NOMO-1 (cell line): ENCODE data around the gene CPNE5.

Source experiments
- DNase-seq, 2 experiments: peaks; one replicate each; lab custom pipeline; 2025; ENCODE audit not compliant: unreplicated experiment in 2 of 2; lab: John Stamatoyannopoulos, UW

Gene CPNE5

DNA sequence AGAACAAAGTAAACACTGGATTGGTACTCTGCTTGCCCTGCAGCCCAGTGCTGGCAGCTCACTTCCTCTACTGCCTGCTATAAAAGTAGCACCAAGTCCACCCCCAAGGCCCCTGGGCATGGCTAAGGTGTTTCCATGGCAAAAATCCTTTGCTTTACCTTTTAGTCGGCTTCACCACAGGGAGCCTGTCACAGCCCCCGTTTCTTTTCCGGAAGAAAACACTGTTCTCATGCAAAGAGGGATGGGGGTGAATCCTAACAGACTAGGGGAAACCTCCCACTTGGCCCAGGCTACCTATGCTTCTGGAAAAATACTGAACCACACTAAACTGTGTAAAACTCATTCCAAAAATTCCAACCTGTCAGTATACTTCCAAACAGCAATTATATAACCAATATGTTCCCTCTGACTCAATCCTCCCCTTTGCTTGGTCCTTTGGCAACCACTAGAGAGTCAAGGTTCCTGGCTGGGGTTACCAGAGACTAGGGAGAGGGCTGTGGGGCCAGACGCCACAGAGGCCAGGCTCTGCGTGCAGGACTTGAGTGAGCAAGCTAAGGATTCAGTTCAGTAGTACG, 19.2 kb upstream of the CPNE5 start:
- DNase-seq: no peak

DNA sequence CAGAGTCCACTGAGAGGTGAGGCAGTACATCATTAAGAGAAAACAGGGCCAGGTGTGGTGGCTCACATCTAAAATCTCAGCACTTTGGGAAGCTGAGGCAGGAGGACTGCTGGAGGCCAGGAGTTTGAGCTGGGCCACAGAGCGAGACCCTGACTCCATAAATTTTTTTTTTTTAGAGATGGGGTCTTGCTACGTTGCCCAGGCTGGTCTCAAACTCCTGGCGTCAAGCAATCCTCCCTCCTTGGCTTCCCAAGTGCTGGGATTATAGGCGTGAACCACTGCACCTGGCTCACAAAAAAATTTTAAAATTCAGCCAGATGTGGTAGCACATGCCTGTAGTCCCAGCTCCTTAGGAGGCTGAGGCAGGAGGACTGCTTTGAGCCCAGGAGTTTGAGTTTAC, 18.1 kb upstream of the CPNE5 start:
- no peak for DNase-seq

DNA sequence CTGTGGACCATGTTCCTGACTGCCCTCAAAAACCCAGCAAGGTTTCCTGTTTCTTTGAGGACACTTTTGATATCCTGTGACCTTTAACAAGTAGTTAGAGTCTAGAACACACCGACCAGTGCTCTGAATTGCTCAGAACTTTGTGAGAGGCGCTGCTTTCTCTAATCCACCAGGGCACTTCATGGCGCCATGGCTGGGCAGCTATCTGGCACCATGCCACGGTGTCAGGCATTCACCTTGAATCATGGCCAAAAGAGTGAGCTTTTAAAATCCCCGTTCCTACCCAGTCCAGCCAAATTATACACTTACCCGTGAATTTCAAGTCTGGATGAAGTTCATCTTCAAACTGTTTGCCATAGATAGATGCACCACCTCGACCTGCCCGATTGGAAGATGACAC, 17.0 kb upstream of the CPNE5 start:
- no peak for DNase-seq

GRCh38 chr6:36855750-36856149, 16.5 kb upstream of the CPNE5 start:
- no peak for DNase-seq

- peak; percentile 54 to 96 for DNase-seq
These were observed 14.1 kb upstream of the CPNE5 start for GRCh38 chr6:36853325-36853724.

DNA sequence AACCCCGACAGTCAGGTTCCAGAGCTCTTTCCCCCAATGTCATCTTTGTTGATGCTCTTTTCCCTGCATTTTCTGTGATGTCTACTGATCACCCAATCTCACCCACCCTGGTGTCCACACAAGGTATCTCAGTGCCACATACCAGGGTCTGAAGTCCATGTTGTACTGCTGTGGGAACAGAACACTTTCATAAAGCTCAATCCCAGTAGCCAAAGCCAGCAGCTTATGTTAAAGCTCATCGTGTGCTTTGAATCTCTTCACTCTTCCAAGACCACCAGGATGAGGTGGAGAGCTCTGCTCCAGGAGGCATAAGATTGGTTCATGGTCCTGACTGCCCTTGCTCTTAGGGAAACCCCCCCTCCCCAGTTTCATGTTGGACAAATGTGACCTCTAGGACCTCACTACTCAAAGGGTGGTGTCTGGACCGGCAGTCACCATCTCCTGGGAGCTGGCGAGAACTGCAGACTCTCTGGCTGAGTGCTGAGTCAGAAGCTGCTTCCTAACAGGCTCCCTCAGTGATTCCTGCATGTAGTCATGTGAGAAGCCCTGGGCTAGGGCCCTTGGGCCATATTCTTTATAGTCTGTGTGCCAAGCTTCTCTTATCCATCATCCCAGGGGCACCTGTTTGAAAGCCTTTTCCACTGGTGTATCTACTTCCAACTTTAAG, 13.4 kb upstream of the CPNE5 start:
- no peak for DNase-seq

GRCh38 chr6:36851626-36852025, 12.4 kb upstream of the CPNE5 start:
- DNase-seq: peak; percentile 83 to 87

GRCh38 chr6:36851149-36851614, 11.9 kb upstream of the CPNE5 start:
- peak; percentile 40 to 63 for DNase-seq

- DNase-seq: peak; percentile 20 to 48
These were observed 10.8 kb upstream of the CPNE5 start for GRCh38 chr6:36850021-36850420.

GRCh38 chr6:36848658-36849441, 9.6 kb upstream of the CPNE5 start:
- DNase-seq: no peak

GRCh38 chr6:36847991-36848390, 8.7 kb upstream of the CPNE5 start:
- DNase-seq: no peak

DNA sequence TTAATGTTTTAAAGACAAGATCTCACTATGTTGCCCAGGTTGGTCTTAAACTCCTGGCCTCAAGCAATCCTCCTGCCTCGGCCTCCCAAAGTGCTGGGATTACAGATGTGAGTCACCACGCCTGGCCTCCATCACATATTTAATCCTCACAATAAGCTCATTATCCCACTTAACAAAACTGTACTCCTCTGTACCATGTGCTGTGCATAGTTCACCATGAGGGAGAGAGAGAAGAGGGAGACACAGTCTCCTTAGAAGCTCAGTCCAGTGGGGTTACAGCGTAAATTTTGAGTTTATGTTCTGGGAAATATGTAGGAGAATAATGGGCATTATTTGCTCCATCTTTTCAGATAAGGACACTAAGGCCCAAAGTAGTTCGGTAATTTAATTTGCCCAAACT, 7.9 kb upstream of the CPNE5 start:
- DNase-seq: no peak

- DNase-seq: no peak
These were observed 6.0 kb upstream of the CPNE5 start for GRCh38 chr6:36845233-36845632.

DNA sequence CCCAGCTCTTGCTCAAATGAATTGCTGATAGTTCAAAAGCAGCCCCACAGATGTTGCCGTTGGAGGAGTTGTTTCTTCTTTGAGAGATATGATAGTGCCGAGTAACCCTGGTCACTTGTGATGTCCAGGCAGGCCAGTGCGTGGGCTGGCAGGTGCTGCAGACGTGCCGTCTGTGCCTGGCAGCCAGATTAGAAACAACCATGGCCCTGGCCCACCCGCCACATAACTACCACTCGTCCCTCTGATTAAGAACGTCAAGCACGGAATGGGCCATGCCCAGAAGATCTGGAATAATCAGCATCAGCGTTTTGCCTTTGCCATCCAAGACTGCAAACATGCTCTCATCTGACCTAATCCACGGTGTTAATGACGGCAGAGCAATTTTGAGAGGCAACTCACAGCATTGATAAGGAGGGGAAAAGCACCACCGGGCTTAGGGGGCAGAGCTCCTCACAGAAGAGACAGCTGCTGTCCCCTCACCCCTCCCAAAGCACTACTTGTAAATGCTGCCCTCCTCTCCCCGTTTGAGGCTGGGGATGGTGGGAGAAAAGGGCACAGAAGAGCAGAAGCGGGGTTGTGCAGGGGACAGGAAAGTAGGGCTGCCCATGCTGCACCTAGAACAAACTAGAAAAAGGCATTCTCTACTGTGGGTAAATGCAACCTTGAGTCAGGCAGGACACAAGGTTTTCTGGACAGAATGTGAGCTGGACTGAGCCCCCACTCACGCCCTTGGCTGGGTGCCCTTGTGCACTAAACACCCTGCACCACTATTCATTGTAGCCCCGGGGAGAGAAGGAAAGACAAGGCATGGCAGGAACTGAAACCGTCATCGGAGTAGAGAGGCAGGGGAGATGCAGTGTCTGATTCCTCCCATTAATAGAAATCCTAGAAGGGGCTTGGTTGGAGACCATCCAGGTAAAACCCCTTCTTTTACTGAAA, 5.3 kb upstream of the CPNE5 start:
- DNase-seq: no peak

DNA sequence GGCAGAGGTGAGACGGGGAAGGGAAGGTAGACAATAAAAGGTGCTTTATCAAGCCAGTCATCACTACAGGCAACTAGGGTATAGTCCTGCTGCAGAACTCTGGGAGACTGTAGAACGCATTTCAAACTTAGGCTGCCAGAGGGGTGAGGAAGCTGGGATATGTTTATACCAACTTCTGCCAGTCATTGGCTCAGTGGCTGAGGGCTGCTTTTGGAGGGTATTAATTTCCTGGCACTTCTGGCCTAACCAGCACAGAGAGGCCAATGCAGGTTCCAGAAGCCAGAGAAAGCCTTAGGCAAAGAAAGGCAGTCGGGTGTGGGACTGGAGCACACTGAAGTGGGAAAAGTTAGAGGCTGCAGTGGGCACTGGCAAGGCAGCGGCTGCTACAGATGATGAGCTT, 3.9 kb upstream of the CPNE5 start:
- DNase-seq: no peak

DNA sequence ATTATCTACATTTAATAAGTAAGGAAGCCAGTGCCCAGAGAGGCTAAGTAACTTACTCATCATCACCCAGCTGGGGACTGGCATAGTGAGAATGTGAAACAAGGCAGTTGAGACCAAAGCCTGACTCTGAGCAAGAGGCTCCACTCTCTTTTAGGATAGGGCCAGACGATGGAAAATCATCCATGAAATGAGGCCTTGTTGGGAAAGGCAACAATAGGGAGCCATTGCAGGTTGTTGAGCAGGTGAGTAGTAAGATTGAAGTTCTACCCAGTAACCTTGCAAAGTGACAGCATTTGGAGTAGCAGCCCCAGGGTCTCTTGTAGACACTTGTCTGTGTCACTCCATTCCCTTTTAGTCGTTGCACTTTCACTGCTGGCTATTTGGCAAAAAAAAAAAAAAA, 2.5 kb upstream of the CPNE5 start:
- no peak for DNase-seq

DNA sequence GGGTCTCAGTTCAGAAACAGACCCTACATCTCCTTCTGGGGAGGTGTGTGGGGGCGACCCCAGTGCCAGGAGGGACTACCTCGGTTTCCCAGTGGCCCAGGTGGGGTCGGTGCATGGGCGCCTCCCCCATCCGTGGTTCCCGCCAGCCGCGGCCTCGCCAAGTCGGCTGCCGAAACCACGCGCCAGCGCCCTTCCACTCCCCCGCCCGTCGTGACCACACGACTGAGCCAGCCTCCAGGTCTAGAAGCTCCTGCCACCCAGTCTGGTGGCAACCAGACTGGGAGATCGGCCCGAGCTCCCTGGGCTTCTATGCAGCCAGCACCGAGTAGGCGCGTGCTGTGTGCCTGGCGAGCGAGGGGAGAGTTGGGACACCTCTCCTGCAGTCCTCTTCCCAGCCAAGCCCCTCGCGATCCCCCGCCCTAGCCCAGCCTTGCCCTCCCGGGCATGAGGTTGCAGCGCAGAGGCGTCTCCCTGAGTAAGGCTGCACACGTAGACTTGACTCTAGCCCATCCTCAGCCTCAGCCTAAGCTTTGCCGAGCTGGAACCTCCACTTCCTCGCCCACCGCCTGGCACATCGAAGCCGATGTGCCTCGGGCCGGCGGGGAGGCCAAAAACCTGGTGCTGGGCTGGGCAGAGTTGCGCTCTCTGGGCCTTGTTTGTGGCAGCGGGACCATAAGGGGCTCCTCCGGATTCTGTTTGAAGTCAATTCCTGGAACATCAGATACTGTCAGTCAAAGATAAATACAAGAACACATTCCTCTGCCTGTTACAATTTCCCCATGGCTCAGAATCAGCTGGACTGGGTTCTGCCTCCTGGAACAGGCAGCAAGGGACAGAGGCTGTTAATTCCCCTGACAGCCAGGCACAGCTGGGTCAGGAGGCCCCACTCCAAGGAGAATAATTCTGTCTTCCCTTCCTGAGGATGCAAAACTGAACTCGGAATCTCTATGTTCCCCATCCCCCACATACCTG, 1.5 kb upstream of the CPNE5 start:
- no peak for DNase-seq

DNA sequence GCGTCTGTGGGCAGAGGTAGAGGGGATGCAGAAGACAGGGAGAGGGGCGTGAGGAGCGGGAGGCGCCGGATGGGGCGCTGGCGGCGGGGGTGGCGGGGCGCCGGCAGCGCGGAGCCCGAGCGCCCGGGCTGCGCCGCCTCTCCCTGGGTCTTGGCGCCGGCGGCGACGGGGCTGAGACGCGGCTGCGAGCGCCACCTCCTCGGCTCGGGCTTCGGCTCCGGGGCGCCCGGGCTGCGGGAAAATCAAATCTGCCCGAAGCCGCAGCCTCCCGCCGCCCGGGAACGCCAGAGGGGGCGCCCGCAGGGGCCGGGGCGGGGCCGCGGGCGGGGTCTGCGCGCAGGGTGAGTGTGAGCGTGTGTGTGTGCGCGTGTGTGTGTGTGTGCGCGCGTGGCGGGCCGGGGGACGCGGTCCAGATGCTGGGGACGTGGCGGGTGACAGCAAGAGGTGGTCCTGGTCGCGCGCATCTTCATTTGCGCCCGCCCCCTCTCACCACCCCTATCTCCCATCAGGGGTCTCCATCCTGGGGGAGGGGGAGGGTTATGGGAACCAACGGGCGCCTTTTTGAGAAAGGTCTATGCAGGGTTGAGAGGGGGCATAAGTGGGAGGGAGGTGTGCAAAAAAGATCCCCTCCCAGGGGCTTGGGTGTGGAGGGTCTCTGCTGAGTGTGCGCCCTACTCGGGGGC, 646 bp upstream of the CPNE5 start:
- peak in 1 of 2 experiments; percentile 36 for DNase-seq

GRCh38 chr6:36837686-36838085, 1.6 kb downstream of the CPNE5 start:
- no peak for DNase-seq
